ENCODE results near the gene CLIP1.

Gene CLIP1

DNA sequence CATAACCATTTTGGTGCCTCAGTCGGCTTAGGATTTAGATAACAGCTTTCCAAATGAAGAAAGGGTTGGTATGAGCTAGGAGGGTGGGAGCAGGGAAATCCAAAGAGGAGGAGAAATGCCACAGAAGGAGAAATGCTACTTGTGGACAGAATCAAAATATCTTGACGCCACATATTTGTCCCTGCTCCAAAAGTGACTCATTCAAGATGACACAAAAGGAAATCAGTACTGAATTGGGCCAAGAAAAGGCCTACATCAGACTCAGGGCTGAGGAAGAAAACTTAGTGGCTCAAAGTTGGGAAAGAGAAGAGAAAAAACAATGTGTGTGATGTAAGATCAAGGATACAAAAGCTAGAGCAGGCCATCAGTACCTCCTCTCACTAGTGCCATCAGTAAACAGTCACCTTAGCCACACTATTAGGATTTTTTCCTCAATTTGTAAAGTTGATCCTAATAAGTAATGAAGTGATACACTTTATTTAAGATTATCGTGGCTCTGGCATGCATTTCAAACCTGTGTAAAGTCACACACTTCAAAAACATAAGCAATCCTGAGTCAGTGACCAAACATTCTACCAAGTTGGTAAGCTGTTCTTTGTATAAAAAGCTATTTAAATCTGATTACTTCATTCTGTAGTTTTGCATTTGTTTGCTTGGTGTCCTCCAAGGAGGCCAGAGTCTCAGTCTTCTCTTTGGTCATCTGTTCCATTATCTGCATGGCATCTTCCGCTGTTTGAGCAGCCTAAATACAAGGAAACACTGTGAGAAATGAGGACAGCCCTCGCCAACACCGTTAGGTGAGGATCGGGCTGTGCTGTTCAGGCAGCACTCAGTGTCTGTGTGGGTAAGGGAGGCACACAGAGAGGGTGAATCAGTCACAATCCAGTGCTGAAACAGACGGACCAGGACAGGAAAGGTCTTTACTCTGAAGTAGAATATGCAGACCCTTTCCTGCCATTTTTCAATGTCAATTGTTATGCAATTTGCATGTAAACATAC lies 103.6 kb downstream of the CLIP1 start:
- DNase-seq (ENCODE audit: extremely low read depth, low read depth), result peak; percentile 96
- TF ChIP-seq, protein P1, sequence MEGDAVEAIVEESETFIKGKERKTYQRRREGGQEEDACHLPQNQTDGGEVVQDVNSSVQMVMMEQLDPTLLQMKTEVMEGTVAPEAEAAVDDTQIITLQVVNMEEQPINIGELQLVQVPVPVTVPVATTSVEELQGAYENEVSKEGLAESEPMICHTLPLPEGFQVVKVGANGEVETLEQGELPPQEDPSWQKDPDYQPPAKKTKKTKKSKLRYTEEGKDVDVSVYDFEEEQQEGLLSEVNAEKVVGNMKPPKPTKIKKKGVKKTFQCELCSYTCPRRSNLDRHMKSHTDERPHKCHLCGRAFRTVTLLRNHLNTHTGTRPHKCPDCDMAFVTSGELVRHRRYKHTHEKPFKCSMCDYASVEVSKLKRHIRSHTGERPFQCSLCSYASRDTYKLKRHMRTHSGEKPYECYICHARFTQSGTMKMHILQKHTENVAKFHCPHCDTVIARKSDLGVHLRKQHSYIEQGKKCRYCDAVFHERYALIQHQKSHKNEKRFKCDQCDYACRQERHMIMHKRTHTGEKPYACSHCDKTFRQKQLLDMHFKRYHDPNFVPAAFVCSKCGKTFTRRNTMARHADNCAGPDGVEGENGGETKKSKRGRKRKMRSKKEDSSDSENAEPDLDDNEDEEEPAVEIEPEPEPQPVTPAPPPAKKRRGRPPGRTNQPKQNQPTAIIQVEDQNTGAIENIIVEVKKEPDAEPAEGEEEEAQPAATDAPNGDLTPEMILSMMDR (IDR thresholded peaks at IDR 0.05; ENCODE audit: low read depth, low read length), result no peak

DNA sequence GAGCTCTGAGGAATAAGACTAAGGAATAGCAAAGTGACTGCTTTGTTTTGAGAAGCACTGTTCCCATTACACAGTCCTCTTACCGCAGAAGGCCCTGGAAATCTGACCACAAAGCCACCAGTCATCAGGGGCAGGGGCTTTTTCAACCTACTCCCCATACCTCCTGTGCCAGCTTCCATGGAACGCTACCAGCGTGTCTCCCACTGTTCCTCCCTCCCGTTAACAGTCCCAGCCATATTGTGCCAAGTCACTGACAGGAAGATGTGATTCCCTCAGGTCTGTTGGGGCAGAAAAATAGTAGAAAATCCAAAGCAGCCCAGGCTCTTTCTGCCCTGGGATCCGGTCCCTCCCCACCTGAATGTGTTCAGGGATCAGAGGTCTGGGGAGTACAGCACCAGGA lies 109.5 kb downstream of the CLIP1 start:
- no peak for DNase-seq (ENCODE audit: extremely low read depth, low read depth)
- TF ChIP-seq, protein P1 (IDR thresholded peaks at IDR 0.05; ENCODE audit: low read depth, low read length), result no peak

DNA sequence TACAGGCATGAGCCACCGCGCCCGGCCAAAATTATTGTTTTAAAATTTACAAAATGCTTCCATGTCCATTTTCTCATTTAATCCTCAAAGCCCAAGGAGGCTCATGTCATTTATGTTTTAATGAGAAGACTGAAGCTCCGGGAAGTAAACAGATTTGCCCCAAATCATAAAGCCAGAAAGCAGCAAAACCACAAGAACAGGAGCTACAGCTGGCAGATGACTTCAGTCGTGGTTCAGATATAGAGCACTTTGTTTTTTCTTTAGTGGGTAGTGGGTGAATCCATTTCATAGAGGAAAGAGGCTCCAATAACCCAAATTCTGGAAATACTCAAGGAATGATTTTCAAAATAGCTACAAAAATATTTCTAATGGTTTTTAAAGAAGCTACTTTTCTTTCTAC lies 110.8 kb downstream of the CLIP1 start:
- no peak for DNase-seq (ENCODE audit: extremely low read depth, low read depth)
- TF ChIP-seq, protein P1 (IDR thresholded peaks at IDR 0.05; ENCODE audit: low read depth, low read length), result no peak

DNA sequence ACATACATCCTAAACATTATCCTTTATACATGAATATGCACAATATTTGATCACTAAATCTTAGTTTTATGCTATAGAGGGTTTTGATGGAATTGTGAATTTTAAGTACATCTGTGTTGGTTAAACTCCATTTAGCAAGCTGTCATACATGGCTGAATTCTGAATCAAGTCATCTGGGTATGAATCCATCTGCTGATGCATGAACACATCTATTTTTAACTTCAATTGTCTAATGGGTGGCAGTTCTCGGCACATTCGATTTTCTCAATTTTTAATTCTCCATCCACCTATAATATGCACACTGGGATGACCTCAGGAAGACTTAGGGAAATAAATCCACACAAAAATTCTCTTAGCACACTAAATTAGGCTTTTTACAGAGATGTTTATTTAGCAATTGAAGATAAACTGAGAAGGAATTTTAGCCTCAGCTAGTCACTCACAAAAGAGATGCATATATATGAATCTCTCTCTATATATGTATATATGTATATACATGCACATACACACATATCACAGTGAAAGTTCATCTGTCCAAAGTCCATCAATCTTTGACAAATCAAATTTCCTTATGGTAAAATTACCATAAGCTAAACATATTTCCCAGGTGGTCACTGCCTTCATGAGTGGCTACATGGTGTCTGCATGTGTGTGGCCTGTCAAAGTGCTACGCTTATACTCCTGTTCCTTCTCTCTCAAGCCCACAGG lies 111.7 kb downstream of the CLIP1 start:
- TF ChIP-seq, protein P1 (IDR thresholded peaks at IDR 0.05; ENCODE audit: low read depth, low read length), result no peak
- DNase-seq (ENCODE audit: extremely low read depth, low read depth), result no peak

DNA sequence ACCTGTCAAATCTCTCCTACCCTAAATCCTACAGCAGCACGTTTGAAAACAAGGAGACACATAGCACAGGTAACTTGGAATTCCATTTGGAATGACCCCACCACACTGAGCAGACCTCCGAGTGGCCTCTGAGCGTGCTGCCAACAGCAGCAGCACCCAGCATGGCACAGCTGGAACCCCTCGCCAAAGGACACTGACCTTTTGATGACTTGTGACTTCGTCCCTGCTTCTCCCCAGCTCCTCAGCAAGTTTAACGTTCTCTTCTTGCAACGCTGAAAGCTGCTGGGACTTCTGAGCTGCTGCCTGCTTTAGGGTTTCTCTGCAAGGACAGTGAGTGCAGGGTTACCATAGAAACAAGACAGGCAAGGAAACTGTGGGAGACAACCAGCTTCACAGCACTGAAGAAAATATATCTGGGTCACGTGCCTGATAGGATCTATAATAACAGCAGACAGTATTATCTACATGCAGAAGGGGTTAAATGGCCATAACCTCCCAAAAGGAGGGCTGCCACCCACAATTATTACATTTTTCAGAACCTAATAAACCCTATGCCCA lies 112.8 kb downstream of the CLIP1 start:
- DNase-seq (ENCODE audit: extremely low read depth, low read depth), result no peak
- TF ChIP-seq, protein P1 (IDR thresholded peaks at IDR 0.05; ENCODE audit: low read depth, low read length), result no peak

DNA sequence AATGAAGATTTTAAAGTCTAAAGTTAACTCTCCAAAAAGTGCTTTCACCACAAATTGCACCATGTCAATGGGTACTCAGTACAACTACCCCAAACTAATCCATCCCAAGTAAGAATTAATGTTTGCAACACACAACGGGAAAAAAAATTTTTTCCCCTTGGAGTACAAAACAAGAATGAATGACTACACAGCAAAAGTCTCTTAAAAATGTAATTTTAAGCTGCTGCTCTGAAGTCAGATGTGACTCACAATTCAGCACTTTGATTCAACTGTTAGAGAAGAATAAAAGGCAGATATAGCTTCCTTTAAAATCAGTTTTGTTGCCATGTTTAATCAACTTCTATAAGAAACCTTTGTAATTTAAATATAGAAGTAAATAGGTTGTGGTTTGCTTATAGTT lies 113.7 kb downstream of the CLIP1 start:
- TF ChIP-seq, protein P1 (IDR thresholded peaks at IDR 0.05; ENCODE audit: low read depth, low read length), result no peak
- no peak for DNase-seq (ENCODE audit: extremely low read depth, low read depth)
